NCI-H2081 (cell line): ENCODE data around the gene GATAD2B.
"Not testable (repeated sequence)": the region's sequence is repeated elsewhere in the genome, so short reads cannot be mapped to it uniquely, and the experiment has no call there.

ENCODE experiments used
- DNase-seq, 2 experiments: peaks; one replicate each; lab custom pipeline; 2025; lab: John Stamatoyannopoulos, UW

The GATAD2B gene

DNA sequence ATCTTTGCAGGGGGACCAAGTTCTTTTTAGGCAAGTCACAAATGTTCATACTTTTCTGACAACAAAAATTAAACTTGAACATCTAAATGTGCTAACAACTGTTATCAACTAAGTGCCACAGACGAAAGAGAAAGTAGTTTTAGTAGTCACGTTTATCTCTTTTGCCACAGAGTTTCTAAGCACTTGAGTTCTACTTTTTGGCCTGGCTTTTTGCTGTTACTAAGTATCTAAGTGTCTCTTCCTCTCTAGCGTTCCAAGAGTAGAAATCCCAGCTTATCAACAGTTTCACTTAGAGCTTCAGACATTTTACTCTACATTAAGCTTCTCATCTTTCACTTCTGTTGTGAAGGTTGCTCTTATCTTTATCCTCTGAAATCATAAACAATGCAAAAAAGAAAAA lies 34.2 kb downstream of the GATAD2B start:
- DNase-seq = no peak

DNA sequence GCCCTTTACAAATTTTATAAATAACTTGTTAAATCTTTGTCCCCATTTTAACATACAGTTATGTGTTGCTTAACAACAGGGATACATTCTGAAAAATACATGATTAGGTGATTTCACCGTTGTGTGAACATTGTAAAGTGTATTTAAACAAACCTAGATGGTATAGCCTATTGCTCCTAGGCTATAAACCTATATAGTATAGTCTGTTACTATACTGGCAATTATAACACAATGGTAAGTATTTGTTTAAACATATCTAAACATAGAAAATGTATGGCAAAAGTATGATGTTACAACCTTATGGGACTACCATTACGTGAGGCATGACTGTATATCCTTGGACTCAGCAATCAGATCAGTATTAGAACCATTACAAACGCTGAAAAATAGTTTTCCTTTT lies 36.6 kb downstream of the GATAD2B start:
- no peak for DNase-seq

DNA sequence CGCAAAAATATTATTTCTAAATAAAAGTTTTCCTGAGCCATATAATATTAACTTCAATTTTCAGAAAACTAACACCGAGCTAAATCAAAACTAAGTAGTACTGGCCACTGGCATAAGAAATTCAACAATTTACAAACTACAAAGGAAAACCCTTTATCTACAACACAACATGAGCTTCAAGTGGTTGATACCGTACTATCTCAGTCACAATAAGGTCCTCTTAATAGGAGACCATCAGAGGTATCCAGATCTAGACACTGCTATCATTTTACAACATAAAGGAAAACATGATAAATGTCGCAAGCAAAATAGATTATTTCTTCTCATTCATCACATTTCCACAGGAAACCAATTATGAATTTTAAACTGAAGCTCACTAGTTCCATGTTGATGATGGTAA lies 39.5 kb downstream of the GATAD2B start:
- no peak for DNase-seq

DNA sequence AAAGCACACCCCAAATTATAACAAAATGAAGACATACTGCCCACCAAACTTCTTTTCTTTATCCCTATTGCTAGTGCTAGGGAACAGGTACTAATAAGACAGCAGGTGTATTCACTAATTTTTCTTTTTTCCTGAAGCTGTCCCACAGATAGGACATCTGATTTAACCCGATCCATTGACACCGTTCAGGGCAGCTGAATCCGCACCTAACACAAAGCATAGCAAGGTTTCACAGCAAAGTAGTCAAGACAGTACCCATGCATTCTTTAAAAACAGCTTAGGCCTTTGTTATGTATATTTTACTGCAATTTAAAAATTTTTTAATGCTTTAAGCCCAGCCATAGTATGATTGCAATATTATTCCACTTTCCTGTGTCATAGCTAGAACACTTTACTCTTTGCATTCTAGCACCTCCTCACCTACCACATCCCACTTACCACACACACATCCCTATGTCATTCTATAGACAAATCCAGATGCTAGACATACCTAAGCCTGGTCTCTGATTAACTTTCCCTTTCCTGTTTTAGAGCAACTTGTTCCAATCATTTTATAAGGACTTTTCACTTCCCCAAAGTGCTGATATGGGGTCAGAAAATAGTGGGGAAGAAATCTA lies 40.4 kb downstream of the GATAD2B start:
- DNase-seq = no peak

DNA sequence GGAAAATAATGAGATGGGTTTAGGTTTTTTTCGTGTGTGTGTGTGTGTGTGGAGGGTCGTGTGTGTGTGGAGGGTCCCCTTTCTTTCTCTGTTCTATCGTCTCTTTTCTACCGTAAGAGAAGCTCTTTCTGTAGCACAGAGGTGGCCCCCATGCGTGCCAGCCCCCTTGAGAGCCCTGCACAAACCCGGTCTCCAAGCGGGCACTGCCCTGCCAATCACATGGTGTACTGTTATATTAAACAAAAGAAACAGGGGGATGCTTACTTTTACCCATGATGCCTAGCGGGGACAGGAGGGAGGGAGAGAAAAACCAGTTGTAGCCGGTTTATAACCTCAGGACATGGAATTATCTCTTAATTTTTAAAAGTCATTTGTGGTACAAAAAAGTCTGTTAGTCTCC lies 41.0 kb downstream of the GATAD2B start:
- DNase-seq = peak; percentile 89 to 93

DNA sequence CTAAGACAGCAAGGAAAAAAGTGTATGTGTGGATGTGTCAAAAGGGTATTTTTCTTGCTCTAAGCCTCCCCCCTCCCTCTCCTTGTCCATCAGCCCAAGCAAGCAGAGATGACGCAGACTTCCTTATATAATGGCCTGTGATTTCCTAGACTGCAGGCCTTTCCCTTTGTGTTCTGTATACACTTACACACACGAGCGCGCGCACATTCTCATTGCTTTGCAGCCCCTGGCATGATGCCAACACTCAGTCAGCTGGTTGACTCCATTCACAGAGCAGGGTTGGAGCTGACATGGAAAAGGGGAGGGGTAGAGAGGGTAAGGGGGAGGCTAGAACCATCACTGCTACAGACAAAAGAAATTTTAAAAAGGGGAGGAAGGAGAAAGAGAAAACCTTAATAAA lies 41.8 kb downstream of the GATAD2B start:
- DNase-seq = peak; percentile 100

DNA sequence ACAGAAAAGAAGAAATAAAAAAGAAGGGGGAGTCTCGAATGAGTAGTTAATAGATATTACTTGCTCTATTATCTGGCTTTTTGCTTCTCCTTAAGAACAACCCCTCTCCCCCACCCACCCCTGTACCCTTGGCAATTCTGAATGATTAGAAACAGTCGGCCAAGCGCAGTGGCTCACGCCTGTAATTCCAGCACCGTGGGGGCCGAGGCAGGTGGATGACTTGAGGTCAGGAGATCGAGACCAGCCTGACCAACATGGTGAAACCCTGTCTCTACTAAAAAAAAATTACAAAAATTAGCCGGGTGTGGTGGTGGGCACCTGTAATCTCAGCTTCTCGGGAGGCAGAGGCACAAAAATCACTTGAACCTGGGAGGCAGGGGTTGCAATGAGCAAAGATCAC lies 42.7 kb downstream of the GATAD2B start:
- no peak for DNase-seq

DNA sequence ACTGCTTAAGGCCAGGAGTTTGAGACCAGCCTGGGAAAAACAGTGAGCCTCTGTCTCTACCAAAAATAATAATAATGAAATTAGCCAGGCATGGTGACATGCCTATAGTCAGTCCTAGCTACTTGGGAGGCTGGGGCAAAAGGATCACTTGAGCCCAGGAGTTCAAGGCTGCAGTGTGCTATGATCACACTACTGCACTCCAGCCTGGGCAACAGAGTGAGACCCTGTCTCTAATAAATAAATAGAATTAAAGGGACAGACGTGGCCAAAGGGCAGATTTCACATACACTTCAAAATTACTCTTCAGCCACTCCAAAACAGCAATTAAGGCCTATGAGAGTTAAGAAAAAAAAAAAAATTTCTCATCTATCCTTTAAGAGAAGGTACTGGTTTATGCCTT lies 45.7 kb downstream of the GATAD2B start:
- DNase-seq = no peak

DNA sequence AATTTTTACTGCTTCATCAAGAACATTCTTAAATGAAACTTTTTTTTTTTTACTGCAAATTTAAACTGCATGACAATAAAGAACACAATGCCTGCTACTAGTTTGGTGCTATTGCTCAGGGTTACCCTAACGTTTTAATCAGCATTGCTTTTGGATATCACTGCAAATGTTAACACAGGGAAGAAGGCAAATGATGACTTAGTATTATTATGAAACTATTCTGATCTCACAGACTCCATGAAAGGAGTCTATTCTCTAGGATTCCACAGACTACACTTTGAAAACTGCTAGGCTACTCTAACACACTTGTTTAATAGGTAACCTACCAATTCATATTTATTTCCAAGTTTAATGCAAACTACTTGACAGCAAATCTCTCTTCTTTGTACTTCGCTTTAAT lies 49.8 kb downstream of the GATAD2B start:
- DNase-seq = no peak

DNA sequence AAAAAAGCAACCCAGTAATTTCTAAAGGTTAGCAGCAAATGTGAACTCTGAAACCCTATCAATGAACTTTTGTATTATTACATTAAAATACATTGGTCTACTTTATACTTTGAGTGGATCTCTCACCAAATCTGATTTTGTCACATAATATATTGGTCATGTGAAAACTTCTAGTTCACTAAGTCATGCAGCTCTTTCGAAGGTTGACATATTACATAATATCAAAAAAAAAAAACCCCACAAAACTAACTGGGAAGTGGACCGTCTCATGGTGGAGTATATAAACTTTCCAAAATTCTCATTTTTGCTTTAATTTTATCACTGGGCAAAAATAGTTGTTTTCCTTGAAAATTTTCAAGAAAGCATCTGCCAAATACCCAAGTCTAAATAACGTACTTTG lies 50.4 kb downstream of the GATAD2B start:
- no peak for DNase-seq

DNA sequence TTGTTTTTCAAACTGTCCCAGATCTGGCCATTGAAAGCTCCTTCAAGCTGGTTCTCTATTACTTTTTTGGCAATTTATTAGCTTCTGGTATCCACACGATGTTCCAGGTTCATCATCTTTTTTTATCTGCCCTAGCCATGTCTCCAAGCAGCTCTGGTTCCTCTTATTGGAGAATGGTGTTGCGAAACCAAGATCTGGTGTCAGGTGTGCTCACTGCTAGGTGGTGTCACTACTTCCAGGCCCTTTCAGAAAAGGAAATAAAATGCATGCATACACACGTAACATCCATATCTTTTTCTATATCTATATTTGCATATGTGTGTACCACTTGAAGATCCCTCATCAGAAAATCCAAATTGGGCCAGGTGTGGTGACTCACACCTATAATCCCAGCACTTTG lies 53.3 kb downstream of the GATAD2B start:
- DNase-seq = no peak

DNA sequence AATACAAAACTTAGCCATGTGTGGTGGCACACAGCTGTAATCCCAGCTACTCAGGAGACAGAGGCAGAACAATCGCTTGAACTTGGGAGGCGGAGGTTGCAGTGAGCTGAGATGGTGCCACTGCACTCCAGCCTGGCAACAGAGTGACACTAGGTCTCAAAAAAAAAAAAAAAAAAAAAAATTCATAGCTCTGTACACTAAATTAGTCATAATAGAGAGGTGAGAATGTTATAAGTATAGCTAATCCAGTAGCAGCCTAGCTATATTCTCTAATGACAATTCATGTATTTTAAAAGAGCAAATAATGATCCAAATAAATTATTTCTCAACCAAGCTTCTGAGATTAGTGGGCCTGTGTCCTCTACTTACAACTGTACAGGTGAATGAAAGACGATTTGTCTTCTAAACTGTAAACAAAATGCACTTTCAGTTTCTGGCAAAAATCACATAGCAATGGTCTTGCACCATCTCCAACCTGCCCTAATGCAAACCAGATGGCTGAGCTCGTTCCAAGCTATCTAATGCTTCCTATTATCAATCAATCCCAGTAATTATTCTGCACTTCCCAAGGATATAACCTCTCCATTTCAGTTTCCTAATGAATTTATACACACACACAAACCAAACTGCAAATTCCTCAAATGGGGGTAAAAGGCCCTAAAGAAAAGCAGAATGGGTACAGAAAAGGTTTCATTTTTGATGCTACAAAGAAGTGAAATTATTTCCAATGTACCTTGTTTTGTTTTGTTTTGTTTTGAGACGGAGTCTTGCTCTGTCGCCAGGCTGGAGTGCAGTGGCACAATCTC lies 56.5 kb downstream of the GATAD2B start:
- no peak for DNase-seq

DNA sequence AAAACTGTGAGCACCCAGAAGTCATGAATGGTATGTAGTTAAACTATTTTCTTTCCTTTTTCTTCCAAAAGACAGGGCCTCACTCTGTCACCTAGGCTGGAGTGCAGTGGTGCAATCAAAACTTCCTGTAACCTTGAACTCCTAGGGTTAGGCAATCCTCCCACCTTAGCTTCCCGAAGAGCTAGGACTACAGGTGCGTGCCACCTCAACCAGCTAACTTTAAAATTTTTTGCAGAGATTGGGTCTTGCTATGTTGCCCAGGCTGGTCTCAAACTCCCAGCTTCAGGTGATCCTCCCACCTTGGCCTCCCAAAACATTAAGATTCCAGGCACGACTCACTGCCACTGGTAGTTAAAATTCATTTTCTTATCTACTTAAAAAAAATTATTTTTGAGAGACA lies 62.5 kb downstream of the GATAD2B start:
- DNase-seq = no peak

DNA sequence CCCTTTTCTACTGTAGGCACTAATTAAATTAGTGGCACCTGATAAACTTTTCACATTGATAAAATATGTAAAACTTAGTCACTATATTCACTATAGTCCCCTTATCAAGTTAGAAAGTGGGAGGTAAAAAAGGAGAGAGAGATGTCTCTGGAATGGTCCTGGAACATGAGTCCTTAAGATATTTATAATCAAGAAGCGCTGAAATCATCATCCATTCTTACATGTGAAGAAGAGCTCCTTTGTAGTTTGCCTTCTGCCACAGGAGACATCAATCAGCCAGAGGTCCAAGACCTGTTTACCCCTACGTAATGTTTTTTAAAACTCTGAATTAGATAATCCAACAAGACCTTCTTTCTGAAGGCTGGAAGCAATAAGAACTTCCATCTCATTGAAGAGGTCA lies 65.3 kb downstream of the GATAD2B start:
- no peak for DNase-seq

DNA sequence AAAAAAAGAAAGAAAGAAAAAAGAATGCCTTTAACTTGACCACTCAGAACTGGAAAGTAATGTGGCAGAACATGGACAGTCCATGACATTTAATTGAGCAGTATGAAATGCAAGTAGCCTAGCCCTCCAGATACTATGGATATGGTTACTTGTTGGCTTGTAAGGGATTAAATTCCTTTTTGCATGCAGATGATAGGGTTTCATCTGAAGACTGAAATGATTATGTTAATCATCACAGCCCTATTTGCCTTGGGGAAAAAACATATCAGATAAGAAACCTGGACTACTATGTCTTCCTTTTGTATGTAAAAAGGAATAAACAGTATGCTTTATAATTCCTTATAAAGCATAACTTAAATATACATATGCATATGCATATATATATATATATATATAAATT lies 66.0 kb downstream of the GATAD2B start:
- no peak for DNase-seq

DNA sequence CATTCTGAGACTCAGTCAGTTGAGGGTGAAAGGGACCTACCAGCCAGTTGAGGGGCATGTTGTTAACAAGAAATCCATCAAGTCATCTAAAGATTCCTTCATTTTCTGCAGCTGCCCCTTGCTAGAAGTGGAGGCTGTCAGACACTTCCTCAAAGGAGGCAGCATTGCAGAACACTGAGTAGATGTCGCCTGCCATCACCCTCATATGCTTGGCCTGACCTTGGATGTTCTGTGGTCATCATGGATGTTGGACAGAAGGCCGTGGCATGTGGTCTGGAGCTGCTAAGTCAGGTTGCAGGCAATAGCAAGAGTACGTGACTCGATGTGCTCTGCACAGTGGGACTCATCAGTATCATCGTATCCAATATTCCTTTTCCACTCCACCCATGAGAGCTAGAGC lies 70.6 kb downstream of the GATAD2B start:
- DNase-seq = no peak

DNA sequence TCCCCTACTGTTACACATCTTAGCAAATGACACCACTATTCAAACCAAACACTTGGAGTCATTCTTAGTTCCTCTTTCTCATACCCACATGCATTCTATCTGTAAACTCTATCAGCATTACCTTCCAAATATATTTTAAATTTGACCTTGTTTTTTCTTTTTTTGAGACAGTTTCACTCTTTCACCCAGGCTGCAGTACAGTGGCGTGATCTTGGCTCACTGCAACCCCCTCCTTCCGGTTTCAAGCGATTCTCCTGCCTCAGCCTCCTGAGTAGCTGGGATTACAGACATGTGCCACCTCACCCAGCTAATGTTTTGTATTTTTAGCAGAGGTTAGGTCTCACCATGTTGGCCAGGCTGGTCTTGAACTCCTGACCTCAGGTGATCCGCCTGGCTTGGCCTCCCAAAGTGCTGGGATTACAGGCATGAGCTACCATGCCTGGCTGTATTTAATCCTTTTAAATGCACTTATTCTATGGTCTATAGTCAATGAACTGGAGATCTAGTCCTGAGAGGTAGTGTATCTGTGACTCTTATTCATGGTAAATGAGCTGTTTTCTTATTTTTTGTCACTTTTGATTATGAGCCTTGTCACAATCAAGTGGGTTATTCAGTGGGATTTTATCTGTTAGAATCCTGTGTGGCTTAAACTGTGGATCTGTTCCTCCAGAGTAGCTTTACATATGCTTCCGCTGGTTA lies 73.1 kb downstream of the GATAD2B start:
- no peak for DNase-seq

DNA sequence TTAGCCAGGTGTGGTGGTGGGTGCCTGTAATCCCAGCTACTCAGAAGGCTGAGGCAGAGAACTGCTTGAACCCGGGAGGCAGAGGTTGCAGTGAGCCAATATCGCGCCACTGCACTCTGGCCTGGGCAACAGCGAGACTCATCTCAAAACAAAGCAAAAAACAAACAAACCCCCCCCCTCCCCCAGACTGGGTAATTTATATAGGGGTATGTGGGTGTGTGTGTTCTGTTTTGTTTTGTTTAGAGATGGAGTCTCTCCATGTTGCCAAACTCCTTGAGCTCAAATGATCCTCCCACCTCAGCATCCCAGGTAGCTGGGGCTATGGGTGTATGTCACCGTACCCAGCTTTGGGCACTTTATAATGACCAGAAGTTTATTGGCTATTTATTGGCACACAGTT lies 74.0 kb downstream of the GATAD2B start:
- no peak for DNase-seq

DNA sequence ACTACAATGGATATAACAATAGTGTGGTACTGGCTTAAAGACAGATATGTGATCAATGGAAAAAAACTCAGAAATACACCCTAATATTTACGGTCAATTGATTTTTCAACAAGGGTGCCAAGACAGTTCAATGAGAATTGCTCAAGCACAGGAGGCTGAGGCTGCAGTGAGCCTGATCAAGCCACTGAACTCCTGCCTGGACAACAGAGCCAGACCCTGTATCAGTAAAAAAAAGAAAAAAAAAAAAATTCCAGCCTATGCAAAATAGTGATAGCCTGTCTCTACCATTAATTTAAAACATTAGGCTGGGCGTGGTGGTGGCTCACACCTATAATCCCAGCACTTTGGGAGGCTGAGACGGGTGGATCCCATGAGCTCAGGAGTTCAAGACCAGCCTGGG lies 77.6 kb downstream of the GATAD2B start:
- no peak for DNase-seq

DNA sequence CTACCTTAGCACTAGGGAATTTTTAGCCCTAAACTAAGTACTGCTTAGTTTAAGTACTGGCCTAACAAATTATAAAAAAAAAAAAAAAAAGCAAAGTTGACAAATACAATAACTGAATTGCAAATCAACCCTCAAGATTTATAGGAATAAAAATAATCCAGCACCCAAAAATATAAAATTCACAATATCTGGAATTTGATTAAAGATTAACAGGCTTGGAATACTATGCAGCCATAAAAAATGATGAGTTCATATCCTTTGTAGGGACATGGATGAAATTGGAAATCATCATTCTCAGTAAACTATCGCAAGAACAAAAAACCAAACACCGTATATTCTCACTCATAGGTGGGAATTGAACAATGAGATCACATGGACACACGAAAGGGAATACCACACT lies 78.4 kb downstream of the GATAD2B start:
- DNase-seq = not testable (repeated sequence)

DNA sequence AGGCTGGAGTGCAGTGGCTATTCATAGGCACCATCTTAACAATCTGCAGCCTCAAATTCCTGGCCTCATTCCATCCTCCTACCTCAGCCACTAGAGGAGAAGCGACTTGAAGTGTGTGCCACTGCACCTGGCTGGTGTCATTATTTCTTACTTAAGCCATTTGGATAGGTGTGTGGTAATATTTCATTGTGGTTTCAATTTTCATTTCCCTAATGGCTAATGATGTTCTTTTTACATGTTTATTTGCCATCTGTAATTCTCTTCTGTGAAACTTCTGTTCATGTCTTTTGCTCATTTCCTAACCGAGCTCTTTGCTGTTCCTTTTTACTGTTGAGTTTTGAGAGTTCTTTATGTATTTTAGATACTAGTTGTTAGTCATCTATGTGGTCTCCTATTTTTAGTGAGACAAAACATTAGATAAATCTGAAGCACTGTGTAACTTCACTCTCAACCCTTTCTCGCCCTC lies 80.7 kb downstream of the GATAD2B start:
- DNase-seq = no peak

DNA sequence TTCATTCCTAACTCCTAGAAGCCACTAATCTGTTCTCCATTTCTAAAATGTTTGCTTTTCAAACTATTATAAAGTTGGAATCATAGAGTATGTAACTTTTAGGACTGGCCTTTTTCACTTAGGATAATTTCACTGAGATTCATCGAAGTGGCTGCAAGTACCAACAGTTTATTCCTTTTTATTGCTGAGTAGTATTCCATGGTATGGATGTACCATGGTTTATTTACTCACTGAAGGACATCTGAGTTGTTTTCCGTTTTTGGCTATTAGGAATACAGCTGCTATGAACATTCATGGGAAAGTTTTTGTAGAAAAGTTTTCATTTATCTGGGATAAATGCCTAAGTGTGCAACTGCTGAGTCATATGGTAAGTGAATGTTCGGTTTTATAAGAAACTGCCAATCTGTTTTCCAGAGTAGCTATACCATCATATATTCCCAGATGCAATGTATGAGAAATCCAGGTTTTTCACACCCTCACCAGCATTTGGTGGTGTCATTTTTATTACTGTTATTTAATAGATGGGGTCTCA lies 81.2 kb downstream of the GATAD2B start:
- DNase-seq = no peak

DNA sequence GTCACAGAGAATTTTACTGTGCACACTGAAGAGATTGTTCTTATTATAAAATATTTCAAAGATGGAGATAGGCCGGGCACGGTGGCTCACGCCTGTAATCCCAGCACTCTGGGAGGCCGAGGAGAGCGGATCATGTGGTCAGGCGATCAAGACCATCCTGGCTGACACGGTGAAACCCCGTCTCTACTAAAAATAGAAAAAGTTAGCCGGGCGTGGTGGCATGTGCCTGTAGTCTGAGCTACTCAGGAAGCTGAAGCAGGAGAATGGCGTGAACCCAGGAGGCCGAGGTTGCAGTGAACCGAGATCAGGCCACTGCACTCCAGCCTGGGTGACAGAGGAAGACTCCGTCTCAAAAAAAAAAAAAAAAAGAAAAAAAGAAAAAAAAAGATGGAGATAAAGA lies 82.0 kb downstream of the GATAD2B start:
- not testable (repeated sequence) for DNase-seq
